HG03521 (cell line): ENCODE measurements around the gene EAF2.
"Not testable (repeated sequence)": the region's sequence is repeated elsewhere in the genome, so short reads cannot be mapped to it uniquely, and the experiment has no call there.

Experiments
- ATAC-seq: cut with Tn5 transposase; IDR thresholded peaks from one replicate; pipeline ENCODE4 v1.9.1; 2021; ENCODE audit warnings: mild to moderate bottlenecking, moderate library complexity; ENCODE audit not compliant: unreplicated experiment

Gene EAF2

DNA sequence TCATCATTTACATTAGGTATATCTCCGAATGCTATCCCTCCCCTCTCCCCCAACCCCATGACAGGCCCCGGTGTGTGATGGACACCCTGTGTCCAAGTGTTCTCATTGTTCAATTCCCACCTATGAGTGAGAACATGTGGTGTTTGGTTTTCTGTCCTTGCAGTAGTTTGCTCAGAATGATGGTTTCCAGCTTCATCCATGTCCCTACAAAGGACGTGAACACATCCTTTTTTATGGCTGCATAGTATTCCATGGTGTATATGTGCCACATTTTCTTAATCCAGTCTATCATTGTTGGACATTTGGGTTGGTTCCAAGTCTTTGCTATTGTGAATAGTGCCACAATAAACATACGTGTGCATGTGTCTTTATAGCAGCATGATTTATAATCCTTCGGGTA, 22.8 kb downstream of the EAF2 start:
- not testable (repeated sequence) for ATAC-seq

DNA sequence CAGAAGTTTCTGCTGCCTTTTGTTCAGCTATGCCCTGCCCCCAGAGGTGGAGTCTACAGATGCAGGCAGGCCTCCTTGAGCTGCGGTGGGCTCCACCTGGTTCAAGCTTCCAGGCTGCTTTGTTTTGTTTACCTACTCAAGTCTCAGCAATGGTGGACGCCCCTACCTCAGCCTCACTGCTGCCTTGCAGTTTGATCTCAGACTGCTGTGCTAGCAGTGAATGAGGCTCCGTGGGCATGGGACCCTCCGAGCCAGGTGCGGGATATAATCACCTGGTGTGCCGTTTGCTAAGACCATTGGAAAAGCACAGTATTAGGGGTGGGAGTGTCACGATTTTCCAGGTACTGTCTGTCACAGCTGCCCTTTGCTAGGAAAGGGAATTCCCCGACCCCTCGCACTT, 28.2 kb downstream of the EAF2 start:
- ATAC-seq: not testable (repeated sequence)

DNA sequence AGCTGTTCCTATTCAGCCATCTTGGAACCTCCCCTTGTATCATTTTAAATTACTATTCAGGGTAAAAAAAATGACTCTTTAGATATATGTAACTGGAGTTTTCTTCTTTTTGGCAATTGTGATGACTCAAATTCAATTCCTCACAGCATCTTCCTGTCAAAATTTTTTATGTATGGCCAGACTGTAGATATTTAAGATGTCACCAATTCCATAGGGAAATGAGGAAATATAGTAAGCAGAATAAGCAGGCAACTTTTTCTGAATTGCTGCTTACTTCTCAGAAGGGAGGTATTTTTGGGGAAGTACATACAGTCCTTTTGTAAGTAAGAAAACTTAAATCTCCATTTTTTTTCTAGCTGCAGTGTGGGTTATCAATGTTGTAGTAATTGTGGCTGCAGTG, 28.8 kb downstream of the EAF2 start:
- no peak for ATAC-seq

DNA sequence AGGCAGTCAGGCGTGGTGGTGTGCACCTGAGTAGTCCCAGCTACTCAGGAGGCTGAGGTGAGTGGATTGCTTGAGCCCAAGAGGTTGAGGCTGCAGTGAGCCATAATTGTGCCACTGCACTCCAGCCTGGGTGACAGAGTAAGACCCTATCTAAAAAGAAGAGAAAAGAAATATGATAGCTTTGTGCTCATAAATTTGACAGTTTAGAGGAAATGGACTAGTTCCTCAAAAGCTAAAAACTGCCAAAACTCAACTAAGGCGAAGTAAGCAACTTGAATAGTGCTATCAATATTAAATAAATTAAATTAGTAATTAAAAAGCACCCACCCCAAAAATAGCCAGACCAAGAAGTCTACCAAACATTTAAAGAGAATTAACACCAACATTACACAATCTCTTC, 34.7 kb downstream of the EAF2 start:
- ATAC-seq: no peak

DNA sequence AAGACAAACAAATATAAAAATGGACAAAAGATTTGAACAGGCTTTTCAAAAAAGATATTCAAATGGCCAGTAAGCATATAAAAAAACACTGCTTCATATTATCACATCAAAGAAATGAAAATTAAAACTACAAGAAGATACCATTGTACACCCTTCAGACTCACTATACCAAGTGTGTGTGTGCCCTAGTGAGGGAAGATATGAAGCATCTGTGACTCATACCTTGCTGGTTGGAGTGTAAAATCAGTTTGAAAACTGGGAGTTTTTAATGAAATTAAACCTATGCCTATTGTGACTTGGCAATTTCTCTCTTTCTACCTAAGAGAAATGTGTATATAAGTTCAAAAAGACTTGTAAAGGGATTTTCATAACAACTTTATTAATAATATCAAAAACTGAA, 35.7 kb downstream of the EAF2 start:
- ATAC-seq: no peak

DNA sequence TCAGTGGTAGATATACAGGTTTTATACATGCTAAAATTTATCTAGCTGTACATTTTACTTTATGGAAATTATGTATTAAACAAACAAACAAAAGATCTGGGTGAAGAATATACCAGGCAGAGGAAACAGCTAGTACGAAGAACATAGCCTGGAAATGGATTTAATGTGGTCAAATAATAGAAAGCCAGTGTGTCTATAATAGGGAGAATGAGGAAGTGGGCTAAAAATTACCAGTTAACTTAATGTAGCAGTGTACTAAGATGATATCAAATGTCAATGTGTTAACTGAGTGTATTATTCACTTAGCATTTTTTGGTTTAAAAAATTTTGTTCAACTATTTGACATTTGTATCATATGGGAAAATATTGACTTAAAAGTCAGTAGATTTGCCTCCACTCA, 36.4 kb downstream of the EAF2 start:
- ATAC-seq: no peak

DNA sequence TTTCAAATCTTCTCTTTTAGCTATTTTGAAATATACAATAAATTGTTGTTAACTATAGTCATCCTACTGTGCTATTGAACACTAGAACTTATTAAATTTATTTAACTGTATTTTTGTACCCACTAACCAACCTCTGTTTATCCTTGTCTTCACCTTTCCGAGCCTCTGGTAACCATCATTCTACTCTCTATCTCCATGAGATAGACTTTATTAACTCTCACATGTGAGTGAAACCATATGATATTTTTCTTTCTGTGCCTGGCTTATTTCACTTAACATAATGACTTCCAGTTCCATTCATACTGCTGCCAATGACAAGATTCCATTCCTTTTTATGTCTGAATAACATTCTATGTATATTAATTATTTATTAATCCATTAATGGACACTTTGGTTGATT, 43.4 kb downstream of the EAF2 start:
- no peak for ATAC-seq

DNA sequence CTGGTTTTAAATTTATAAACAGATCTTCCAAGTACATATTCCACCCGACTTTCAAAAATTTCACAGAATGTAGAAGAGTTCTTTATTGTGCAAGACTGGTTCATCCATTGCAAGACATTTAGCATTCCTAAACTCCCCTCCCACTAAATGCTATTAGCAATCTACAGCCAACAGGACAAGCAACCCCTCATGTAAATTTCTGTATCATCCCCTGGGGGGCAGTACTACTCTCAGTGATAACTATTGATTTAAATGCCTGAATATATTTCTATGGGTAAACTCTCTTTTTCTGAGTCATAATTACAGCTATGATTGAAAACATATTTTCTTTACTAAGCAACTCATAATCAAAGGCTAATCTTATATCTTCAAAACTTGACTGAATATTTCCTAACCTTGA, 48.5 kb downstream of the EAF2 start:
- ATAC-seq: no peak

DNA sequence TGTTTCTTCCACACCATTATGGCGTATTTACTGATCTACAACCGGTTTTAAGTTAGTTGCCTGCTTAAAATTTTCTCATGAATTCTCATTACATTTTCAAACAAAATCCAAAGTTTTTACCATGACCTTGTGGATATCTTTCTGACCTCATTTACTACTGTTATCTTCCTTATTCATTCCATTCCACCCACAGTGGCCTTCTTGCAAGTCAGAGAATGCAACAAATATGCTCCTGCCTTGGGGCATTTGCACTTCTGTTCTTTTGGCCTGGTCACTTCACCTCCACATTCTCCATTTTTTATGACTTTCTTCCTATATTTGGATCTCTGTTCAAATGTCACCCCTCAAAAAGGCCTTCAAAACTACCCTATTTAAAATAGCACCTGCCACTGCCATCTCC, 50.4 kb downstream of the EAF2 start:
- no peak for ATAC-seq

DNA sequence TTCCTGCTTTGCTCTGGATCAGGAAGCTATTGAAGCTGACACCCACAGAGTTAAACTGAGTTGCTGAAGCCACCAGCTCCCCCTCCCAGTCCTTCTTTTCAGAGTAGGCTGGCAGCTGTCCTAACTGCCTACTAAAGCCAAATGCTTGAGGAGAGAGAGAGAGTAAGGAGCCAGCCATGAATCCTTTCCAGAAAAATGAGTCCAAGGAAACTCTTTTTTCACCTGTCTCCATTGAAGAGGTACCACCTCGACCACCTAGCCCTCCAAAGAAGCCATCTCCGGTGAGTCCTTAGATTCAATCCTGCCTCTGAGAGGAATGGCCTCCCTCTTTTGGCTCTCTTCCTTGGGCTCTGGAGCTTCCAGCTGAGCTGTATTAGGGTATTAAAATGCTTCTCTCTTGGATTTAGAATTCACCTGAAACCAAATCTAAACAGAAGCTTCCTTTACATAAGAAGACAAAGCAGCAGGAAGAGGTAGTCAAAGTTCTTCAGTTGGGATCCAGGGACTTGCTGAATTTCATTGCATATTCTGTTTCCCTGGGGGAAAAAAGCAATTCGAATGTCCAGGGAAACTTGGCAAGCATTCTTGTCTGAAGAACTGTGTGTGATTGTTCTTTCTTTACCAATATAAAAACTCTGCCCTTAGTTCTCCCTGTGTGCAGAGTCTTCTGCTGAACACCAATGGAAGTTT, 59.4 kb downstream of the EAF2 start, which contains the start of gene SLC15A2:
Gene SLC15A2, plus strand, starts transcription at position 101 of the 690 bp plus-strand sequence. Its CDS starts 76 bp downstream, at position 177.
- no peak for ATAC-seq

DNA sequence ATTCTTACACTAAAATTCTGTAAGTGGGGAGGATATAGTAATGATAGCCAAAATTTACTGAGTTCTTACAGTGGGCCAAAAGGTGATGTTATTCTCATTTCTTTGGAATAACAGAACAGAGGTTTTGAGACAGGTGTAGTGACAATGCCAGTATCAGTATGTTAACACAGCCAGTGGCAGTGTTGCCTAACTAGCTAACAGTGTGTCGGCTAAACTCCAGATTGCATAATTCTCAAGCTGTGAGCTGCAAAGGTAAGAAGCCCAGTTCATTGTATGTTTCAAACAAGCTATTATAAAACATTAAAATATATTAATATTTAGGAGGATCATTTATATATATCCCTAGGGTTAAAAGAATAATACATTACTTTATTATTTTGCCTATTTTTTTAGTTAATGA, 60.1 kb downstream of the EAF2 start:
- no peak for ATAC-seq

DNA sequence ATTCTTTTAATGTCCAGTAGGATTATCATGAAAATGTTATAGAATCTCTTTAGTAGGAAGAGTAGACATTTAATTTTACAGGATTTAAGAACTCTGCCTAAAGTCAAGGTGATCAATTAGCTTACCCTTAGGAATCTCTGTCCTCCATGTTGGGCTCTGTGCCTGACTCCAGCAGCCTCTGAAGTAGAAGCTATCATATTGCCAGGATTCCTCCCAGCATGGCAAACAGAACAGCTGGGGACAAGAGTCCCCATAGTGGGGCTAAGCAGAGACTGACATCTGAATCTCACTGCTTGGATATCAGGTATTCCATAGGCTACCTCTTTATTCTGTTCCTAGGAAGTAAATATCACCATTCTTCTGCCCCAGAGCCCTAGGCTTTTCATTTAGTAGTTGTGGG, 60.7 kb downstream of the EAF2 start:
- ATAC-seq: no peak

DNA sequence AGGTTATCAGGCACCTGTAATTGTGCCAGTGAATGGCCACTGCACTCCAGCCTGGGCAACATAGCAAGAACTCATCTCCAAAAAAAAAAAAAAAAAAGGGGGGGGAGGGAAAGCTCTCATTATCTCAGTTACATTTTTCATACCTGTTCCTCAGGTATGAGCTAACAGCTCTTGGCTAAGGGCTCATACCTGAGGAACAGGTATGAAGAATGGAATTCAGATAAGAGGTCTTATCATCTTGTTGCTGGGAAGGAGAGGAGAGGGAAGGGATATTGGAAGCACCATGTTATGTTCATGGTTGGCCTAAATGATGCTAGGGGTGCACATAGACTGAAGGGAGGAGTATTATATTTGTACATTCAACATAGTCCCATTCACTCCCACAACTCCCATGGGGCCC, 61.8 kb downstream of the EAF2 start:
- no peak for ATAC-seq

DNA sequence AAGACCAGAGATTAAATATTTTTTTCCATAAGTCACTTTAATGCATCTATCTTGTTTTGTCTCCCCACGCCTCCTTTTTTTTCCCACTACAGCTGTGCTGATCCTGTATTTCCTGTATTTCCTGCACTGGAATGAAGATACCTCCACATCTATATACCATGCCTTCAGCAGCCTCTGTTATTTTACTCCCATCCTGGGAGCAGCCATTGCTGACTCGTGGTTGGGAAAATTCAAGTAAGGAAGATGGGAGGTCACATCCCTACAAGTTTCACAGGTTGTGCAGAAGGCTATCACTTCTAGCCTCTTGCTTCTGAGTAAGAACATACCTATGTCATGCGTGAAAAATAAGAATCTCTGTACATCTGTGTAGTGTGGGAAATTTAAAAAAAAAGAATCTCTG, 62.3 kb downstream of the EAF2 start:
- no peak for ATAC-seq

DNA sequence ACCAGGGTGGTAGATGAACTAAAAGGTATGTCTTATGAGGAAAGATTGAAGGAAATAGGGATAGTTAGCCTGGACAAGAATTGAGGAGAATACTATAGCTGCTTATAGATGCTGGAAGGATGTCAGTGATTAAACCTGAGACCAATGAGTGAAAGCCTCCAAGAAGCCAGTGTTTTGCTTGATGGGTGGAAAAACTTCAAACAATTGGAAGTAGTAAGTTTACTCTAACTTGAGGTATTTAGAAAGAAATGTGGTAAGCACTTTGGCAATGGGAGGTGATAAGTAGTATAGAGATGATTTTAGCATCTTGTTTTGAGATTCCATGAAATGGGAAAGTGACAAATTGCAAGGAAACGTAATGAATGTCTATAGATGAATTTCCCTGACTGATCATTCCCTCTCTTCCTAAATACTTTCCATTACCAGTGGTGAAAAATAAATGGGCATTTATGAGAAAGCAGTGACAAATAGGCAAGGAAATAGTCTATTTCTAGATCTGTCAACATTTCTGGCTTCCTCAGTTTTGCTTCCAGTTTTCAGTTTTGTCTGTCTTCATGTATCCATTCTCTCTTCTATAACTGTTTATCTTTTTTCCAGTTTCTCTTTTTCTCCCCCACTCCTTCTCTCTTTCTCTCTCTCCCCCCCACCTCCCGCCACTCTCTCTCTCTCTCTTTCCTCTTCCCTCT, 78.4 kb downstream of the EAF2 start:
- ATAC-seq: no peak

DNA sequence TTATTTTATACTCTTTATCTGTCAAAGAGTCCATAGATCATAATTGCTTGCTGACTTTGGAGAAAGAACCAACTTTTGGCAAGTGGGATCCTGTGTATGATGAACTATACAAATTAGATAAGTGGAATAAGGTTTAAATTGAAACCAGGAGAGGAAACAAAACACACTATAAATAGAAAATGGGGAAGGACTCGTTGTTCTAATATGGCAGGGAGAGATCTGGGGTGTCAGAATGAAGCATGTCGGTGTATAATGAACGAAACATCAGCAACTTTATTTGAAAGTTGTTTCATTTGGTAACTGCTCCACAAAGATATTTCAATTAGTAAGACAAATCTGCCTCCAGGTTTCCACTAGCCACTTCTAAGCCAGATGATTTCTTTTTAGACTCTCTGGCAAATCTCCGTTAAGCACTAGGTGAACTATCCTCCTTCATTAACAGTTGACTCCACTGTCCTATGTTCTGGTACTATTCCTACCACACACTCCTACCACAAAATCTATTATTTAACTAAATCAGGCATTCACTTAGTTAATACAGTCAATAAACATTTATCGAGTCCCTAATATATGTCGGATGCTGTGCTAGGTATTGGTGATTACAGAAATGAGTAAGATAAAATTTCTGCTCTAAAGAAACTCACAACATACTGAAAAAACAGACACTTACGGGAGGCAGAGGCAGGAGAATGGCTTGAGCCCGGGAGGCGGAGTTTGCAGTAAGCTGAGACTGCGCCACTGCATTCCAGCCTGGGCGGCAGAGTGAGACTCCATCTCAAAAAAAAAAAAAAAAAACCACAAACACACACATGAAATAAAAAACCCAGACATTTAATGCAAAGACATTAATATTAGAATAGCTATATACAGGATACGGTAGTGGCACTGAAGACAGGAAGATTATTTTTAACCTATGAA, 79.3 kb downstream of the EAF2 start:
- no peak for ATAC-seq

DNA sequence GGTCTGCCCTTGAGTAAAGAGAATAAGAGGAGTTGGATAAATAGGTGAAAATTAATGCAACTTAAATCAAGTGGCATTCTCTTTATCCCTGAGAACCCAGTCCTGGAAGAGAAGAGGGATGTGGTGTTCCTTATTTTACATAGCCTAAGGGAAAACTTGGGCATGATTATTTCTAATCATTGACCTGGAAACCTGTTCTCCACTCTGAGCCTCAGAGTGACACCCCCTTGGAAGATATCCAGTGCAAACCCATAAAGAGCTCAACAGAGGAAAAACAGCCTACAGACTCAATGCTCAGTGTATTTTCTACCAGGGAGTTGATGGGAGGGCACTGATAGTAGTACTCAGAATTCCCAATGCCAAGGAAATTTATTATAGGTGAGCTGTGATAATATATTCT, 81.2 kb downstream of the EAF2 start:
- ATAC-seq: no peak

DNA sequence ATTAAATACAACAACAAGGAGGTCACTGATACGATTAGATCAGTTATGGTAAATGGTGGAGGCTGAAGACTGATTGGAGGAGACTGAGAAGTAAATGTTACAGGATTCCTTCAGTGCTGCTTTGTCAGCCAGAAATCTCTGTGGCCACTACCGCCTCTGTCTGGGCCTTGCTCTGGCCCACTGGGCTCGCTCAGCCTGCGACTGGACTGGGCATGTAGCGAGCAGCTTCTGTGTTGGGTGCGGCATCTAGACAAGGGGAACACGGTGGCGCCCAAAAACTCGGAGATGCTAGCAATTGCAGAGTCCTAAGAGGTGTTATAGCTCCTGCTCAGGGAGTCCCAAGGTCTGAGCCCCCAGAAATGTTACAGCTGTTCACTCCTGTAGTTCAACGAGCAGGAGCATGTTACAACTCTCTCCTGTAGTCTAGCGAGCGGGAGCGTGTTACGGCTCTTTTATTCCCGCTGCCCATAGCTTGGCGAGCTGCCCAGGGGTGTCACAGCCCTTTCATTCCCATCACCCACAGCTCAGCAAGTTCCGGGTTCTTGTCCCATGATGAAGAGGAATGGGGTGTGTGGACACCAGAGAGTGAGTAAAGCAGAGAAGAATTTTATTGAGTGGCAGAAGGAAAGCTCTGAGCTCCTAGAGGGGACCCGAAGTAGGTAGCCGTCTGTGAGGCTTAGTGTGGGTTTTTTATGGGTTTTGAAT, 83.9 kb downstream of the EAF2 start:
- no peak for ATAC-seq

DNA sequence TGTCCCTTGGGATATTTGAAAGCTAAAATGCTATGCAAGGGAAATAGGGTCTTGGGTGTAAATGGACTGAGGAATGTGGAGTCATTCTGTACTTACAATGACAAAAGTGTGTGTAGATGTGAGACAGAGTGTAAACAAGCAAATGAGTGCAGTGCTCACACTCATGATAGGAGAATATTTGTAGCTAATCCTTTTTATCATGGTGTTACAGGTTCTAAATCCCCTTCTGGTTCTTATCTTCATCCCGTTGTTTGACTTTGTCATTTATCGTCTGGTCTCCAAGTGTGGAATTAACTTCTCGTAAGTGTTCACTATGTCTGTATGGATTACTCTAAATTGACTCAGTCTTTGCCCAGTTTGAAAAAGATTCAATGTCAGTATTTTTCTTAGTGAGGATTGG, 89.7 kb downstream of the EAF2 start:
- no peak for ATAC-seq

DNA sequence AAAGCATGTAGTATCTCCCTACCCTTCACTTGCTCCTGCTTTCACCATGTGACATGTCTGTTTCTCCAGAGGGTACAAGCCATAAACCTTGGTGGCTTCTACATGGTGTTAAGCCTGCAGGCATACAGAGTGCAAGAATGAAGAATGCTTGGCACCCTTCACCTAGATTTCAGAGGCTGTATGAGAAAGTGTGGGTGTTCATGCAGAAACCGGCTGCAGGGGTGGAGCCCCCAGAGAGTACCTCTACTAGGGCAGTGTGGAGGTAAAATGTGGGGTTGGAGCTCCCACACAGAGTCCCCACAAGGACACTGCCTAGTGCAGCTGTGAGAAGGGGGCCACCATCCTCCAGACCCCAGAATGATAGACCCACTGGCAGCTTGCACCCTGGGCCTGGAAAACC, 91.4 kb downstream of the EAF2 start:
- ATAC-seq: no peak
